Activated naive CD4-positive, alpha-beta T cell treated with anti-CD3 and anti-CD28 coated beads, Interleukin-2, amount 10 ng/mL, durations not matched to agents 7 days and 5 days (primary cell): Measurements from ENCODE around the gene CRIP1.

Source experiments
- CTCF ChIA-PET: fragments of 350-600 bp; sonication (Branson Sonifier 250); formaldehyde crosslinking; loops from one replicate; lab custom pipeline; 2021; ENCODE audit warnings: antibody characterized with exemption; lab: Charles Lee
- DNase-seq: peaks from one replicate; pipeline ENCODE4 v3.0.0-alpha.2; 2020
- H3K27ac Mint-ChIP-seq: one replicate; pipeline ENCODE4 v1.8.0; 2021; ENCODE audit warnings: mild to moderate bottlenecking, moderate library complexity, mixed read lengths
- H3K27me3 Mint-ChIP-seq: one replicate; pipeline ENCODE4 v1.8.0; 2021; ENCODE audit warnings: mild to moderate bottlenecking, mixed read lengths
- H3K36me3 Mint-ChIP-seq: one replicate; pipeline ENCODE4 v1.8.0; 2021; ENCODE audit warnings: mixed read lengths
- H3K4me1 Mint-ChIP-seq: one replicate; pipeline ENCODE4 v1.8.0; 2021; ENCODE audit warnings: mixed read lengths
- H3K4me3 Mint-ChIP-seq: one replicate; pipeline ENCODE4 v1.8.0; 2021; ENCODE audit warnings: mild to moderate bottlenecking, moderate library complexity, mixed read lengths
- H3K9me3 Mint-ChIP-seq: one replicate; pipeline ENCODE4 v1.8.0; 2021; ENCODE audit warnings: mixed read lengths

The CRIP1 gene, protein sequence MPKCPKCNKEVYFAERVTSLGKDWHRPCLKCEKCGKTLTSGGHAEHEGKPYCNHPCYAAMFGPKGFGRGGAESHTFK

DNA sequence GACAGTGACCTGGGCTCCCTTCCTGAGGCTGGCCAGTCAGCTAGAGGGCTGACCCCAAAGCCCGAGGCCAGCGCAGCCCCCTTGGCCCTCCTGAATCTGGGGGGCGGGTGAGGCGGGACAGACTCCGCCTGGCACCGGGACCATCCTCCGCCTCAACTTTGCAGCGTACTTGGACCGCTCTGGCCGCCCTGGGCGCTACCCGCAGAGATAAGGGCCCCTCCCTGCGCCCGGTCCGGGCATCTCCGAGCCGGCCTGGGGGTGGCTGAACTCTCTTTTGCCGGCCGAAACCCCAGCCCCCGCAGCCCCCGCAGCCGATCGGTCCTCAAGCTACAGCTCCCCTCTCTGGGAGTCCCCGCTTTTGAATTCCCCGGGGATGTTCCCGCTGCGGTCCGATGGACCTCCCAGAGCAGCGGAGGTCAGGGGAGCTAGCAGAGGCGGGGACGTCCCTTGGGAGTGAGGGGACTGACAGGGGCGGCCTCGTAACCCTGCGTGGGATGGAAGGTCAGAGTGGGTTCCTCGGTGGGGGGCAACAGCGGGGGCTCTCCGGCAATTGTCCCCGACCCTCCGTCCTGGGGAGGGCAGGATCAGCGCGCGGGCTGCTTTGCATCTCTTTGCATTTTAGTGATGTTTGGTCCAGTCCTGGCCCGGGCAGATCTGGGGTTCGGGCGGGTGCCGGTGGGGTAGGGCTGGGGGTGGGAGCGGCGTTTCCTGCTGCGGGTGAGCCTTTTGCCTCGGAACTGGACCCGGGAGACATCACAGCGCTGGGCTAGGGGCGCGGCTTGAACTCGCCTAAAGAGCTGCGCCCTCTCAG, at the start of gene CRIP1:
Gene CRIP1 (plus strand): TSS at position 724 of the 811 bp plus-strand sequence. CDS start 374 bp downstream, outside the sequence.
- Mint-ChIP-seq H3K4me1 (peaks cover 55% of the 10 kb centered on the region), H3K4me3 (peak within 1 kb of the TSS; percentile 90), H3K36me3 (peaks cover 7% of the 10 kb centered on the region), H3K27ac (peak within 1 kb of the TSS; percentile 89), H3K9me3 (no peaks in the 10 kb centered on the region), H3K27me3 (peaks cover 35% of the 10 kb centered on the region)
- CTCF ChIA-PET, result interaction anchor here (0.6 to 1.4 kb wide), 2 partner anchors 21 to 46 kb away, joined by 4 read pairs; no protein-coding TSS in a partner anchor
- no peak for DNase-seq

DNA sequence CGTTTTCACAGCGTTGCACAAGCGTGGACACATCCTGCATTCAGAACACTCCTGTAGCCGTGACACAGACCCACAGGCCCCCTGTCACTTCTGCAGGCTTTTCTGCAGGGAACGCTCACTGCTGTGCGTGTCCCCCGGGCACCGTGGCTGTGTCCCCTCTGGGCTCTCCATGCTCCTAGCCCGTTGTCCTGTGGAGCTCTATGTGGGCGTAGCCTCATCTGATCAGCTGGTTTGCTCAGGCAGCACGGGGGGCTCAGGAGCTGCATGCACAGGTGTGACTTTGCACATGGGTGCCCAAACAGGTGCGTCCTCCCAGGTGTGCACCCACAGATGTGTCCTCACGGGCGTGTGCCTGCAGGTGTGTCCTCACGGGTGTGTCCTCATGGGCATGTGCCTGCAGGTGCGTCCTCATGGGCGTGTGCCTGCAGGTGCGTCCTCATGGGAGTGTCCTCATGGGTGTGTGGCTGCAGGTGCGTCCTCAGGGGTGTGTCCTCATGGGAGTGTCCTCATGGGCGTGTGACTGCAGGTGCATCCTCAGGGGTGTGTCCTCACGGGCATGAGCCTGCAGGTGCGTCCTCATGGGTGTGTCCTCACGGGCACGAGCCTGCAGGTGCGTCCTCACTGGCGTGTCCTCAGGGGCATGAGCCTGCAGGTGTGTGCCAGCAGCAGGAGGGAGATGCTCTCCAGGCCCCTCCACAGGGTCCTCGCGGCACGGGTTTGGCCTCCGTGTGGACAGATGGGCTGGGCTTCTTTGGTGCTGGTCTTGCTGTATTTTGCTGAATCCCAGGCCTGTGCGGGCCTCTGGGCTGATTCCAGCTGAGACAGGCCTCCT, 49.6 kb upstream of the CRIP1 start:
- no peak overlapping the region for H3K4me3 Mint-ChIP-seq
- H3K9me3 Mint-ChIP-seq, result no peaks in the 10 kb centered on the region
- peaks cover 8% of the 10 kb centered on the region for H3K36me3 Mint-ChIP-seq
- no peak for DNase-seq
- peaks cover 4% of the 10 kb centered on the region for H3K4me1 Mint-ChIP-seq
- H3K27me3 Mint-ChIP-seq, result no peaks in the 10 kb centered on the region
- no peak overlapping the region for H3K27ac Mint-ChIP-seq
- CTCF ChIA-PET, result interaction anchor here (0.6 kb wide), 1 partner anchor 18 kb away, joined by 3 read pairs; no protein-coding TSS in a partner anchor

DNA sequence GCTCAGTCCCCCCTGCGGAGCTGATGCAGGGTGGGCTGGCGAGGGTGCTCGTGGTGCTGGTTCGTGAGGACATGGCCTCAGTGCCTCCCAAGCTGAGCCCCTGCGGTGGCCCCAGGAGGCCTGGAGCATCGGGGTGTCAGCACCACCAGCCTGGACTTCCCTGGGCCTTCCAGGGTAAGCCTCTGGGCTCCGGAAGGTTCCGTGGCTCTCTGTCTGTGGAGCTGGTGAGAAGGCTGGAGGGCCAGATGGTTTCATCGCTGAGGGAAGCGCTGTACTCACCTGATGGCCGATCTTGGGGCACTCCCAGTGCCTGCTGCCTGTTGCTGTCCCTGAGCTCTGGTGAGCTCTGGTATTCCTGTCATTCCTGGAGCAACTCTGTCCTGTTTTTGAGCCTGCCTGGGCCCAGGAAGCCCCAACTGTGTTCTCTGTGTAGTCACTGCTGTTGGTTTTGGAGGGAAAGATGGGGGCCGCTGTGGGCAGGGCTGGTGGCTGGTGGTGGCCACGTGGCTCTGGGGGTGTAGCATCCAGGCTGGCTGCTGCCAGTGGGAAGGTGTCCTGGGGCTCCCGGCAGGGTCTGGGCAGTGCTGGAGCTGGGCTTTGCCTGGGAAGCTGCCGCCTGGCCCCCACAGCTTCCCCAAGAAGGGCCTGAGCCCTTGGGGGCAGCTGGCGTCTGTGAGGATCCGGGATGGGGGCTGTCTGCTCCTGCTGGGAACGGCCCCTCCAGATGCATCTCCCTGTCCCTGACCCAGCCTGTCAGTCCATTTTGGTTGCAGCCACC, 48.8 kb upstream of the CRIP1 start:
- no peak overlapping the region for H3K4me3 Mint-ChIP-seq
- peaks cover 4% of the 10 kb centered on the region for H3K4me1 Mint-ChIP-seq
- DNase-seq, result no peak
- H3K9me3 Mint-ChIP-seq, result no peaks in the 10 kb centered on the region
- no peak overlapping the region for H3K27ac Mint-ChIP-seq
- H3K27me3 Mint-ChIP-seq, result no peaks in the 10 kb centered on the region
- CTCF ChIA-PET, result no interaction called here
- peaks cover 10% of the 10 kb centered on the region for H3K36me3 Mint-ChIP-seq

DNA sequence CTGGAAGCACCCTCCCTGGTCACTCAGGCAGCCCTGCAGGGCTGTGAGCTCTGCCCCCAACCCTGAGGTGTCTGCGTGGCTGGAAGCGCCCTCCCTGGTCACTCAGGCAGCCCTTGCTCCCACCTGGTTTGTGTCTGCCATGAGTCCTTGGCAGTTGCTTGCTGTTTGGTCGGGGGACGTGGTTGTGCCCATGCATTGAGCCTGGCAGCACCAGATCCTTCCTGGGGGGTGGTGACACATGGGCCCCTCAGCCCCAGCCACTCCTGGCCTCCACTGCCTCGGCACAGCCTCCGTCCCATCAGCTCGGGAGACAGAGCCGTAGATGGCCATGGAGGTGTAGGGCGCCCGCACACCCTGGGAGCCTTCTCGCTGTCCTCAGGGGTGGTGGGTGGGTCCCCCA, 47.5 kb upstream of the CRIP1 start:
- no peak for DNase-seq
- Mint-ChIP-seq H3K27me3 (no peaks in the 10 kb centered on the region), H3K4me3 (no peak overlapping the region), H3K9me3 (no peaks in the 10 kb centered on the region), H3K27ac (no peak overlapping the region), H3K36me3 (peaks cover 14% of the 10 kb centered on the region), H3K4me1 (peaks cover 4% of the 10 kb centered on the region)
- CTCF ChIA-PET, result no interaction called here

DNA sequence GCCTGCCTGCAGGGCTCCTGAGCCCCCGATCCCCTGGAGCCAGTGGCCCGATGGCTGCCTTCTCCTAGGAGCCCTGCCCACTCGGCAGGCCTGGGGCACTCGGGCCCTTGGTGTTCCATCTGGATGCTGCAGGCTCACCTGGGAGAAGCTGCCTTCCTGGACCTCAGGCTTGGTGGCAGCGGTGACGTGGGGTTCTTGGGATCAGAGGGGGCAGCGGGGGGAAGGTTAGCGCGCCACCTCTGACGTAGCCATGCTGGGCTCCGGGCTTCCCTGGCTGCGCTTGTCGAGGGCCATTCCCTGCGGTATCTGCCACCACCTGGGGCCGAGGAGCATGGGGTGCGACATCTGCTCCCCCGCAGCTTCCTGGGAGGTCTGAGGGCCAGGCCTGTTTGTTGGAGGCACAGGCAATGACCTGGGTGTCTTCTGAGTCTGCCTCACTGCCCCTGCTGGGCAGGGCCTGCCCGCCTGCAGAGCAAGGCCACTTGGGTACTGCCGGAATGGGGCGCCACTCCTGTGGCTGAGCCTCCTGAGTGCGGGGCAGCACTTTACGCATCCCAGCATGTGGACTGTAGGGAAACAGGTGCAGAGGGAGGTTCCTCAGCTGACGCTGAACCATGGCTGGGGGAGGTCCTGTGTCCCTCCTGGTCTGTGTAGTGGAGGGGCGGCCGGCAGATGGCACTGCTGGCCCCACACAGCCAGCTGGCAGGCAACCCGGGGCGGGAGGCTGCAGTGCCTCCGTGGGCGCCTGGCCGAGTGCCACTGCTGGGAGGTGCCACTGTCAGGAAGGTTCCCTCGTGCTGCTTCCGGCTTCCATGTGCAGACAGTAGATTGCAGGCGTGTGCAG, 46.8 kb upstream of the CRIP1 start:
- Mint-ChIP-seq H3K4me1 (peaks cover 1% of the 10 kb centered on the region), H3K9me3 (no peaks in the 10 kb centered on the region), H3K27me3 (no peaks in the 10 kb centered on the region), H3K27ac (no peak overlapping the region), H3K4me3 (no peak overlapping the region), H3K36me3 (peaks cover 13% of the 10 kb centered on the region)
- DNase-seq, result no peak
- CTCF ChIA-PET, result no interaction called here

DNA sequence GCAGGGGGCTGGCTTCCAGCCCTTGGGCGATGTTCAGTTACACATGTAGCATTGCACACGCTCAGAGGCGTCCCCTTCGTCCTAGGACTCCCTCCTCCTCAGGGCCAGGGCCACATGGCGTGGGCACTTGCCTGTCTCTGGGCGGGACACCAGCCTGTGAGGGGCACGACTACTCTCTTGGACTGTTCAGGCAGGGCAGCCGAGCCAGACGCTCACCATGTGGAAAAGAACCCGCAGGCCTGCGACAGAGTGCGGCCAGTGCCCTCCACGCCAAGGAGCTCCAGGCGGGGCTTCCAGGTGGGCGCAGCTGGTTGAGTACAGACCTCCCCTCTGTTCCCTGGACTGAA, 46.2 kb upstream of the CRIP1 start:
- CTCF ChIA-PET, result no interaction called here
- no peak overlapping the region for H3K27ac Mint-ChIP-seq
- H3K4me3 Mint-ChIP-seq, result no peak overlapping the region

DNA sequence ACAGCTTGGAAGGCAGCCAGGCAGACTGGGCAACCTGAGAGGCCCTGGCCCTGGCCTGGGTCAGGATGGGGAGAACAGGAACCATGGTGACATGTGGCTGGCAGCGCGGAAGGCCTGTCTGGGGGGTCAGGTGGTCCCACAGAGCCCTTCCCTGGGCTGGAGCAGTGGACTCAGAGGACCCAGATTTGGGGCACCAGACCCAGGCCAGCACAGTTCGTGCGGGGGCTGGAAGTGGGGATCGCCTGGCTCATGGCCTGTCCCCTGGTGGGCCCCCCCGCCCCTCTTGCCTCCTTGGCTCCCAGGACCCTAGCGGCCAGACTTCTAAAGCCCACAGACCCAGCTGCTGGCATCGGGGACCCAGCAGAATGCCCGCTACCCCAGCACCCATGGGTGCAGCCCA, 45.7 kb upstream of the CRIP1 start:
- CTCF ChIA-PET, result no interaction called here
- Mint-ChIP-seq H3K27ac (no peak overlapping the region), H3K4me3 (no peak overlapping the region), H3K4me1 (no peaks in the 10 kb centered on the region), H3K27me3 (no peaks in the 10 kb centered on the region), H3K36me3 (peaks cover 9% of the 10 kb centered on the region), H3K9me3 (no peaks in the 10 kb centered on the region)
- DNase-seq, result no peak

More for the DNA sequence above, 46.2 kb upstream of the CRIP1 start:
- H3K9me3 Mint-ChIP-seq, result no peaks in the 10 kb centered on the region
- no peaks in the 10 kb centered on the region for H3K4me1 Mint-ChIP-seq
- H3K27me3 Mint-ChIP-seq, result no peaks in the 10 kb centered on the region
- DNase-seq, result no peak
- H3K36me3 Mint-ChIP-seq, result peaks cover 12% of the 10 kb centered on the region

DNA sequence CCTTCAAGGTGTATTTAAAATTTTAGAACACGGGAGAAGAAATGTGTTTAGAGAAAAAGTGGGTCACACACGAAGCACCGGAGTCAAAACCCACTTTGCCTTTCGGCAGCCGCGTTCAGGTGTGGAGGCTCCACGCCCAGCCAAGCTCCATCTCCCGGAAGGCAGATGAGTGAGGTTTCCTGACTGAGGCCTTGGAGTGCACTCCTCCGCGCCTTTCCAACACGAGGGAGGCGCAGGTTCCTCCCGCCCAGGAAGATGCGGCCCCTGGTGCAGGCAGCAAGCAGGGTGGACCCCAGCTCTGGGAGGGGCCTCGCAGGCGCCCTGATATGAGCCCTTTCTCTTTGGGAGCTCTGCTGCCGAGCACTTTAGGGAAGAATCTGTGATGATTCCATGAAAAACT, 44.6 kb upstream of the CRIP1 start:
- CTCF ChIA-PET, result no interaction called here
- Mint-ChIP-seq H3K27ac (no peak overlapping the region), H3K9me3 (no peaks in the 10 kb centered on the region), H3K4me1 (no peaks in the 10 kb centered on the region), H3K4me3 (no peak overlapping the region), H3K36me3 (peaks cover 9% of the 10 kb centered on the region), H3K27me3 (no peaks in the 10 kb centered on the region)
- no peak for DNase-seq

DNA sequence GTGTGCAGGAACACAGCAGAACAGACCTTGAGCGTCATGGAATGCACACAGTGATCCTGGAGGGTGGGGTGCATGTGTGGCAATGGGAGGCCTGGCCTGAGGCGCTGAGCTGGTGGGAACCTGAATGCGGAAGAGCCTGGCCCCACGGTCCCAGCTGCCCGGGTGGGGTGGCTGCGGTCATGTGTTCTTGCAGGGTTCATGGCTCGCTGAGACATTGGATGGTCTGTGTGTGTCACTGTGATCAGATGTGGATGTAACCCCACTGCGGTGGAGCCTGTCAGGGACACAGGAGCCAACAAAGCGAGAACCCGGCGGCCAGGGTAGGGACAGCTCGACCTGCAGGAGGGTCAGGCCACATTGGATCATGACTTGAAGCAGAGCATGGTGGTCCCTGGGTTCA, 43.9 kb upstream of the CRIP1 start:
- no peak overlapping the region for H3K27ac Mint-ChIP-seq
- H3K36me3 Mint-ChIP-seq, result peaks cover 9% of the 10 kb centered on the region
- H3K4me3 Mint-ChIP-seq, result no peak overlapping the region
- no peak for DNase-seq
- H3K9me3 Mint-ChIP-seq, result no peaks in the 10 kb centered on the region
- H3K27me3 Mint-ChIP-seq, result no peaks in the 10 kb centered on the region
- CTCF ChIA-PET, result no interaction called here
- no peaks in the 10 kb centered on the region for H3K4me1 Mint-ChIP-seq

DNA sequence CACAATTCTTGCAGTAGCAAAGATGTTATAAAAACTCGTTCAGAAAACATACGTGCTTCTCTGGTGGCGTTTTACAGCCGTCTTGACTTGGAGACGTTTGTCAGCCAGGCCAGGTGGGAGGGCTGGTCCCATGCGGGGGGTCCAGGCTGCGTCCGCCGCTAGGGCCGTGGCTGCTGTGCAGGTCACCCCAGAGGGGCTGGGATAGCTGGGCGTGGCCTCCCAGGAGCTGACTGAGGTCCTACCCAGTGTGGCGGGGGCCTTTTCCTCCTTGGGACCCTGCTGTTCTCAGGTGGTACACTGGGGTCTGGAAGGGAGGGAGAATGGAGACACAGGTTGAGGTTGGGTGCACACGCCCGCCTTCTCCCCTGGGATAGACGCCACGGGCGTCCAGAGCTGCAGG, 41.8 kb upstream of the CRIP1 start:
- H3K27ac Mint-ChIP-seq, result no peak overlapping the region
- CTCF ChIA-PET, result no interaction called here

DNA sequence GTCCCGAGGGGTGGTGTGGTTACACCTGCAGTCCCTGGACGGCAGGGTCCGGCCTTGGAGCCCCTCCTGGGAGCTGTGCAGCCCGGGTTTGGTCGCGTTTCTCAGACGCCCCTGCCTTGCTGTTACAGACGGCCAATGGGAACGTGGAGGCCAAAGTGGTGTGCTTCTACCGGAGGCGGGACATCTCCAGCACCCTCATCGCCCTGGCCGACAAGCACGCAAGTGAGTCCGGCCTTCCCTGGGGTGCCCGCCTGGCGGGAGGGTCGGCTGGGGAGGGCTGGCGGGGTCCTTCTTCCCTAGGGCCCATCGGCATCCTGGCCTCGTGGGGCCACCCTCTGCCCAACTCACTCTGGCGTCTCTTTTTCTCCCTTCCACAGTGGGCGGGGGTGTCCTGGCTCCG, 41.4 kb upstream of the CRIP1 start:
- no peak overlapping the region for H3K4me3 Mint-ChIP-seq
- no peaks in the 10 kb centered on the region for H3K4me1 Mint-ChIP-seq
- H3K27me3 Mint-ChIP-seq, result no peaks in the 10 kb centered on the region
- CTCF ChIA-PET, result no interaction called here
- DNase-seq, result no peak
- peaks cover 9% of the 10 kb centered on the region for H3K36me3 Mint-ChIP-seq
- H3K27ac Mint-ChIP-seq, result no peak overlapping the region
- H3K9me3 Mint-ChIP-seq, result no peaks in the 10 kb centered on the region

More for the DNA sequence above, 41.8 kb upstream of the CRIP1 start:
- H3K27me3 Mint-ChIP-seq, result no peaks in the 10 kb centered on the region
- H3K36me3 Mint-ChIP-seq, result peaks cover 9% of the 10 kb centered on the region
- no peak overlapping the region for H3K4me3 Mint-ChIP-seq
- H3K9me3 Mint-ChIP-seq, result no peaks in the 10 kb centered on the region
- DNase-seq, result no peak
- no peaks in the 10 kb centered on the region for H3K4me1 Mint-ChIP-seq

DNA sequence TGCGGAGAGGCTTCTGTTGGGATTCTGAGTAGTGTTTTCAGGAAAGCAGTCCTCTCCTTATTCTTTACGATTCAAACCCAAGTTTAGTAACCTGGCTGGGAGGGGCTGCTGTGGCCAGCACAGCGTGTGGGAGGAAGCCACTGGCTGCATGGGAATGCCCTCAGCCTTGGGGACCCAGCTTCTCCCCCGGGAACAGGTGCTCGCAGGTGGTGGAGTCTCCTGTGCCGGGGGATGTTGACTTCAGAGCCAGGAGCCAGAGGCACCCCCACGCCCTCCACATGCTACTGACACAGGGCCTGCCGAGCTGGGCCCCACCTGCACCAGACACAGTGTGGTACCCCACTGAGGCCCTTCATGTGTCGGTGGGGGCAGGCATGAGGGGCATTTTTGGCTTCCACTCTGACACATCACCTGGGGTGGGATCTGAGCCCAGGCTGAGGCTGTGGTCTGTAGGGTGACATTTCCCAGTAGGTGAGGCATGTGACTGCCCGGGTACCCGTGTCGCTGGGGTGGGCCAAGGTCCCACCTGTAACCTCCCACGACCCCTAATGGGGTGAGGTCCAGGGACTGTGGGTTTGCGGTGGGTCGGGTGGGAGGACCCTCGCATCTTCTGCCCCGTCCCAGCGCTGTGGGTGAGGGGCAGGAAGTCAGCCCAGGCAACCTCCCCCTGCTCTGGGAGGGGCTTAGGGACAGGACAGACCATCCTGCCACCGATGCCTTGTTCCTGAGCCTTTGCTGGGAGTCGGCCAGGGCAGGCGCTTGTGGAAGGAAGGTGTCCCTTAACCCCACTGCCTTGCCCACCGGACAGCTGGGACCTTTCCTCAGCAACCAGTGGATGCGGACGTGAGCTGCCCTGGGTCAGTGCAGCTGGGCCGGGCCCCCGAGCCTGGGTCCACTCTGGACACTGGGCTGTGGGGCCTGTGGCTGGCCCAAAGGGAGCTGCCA, 40.5 kb upstream of the CRIP1 start:
- DNase-seq, result no peak
- no peaks in the 10 kb centered on the region for H3K27me3 Mint-ChIP-seq
- H3K36me3 Mint-ChIP-seq, result peaks cover 9% of the 10 kb centered on the region
- H3K4me1 Mint-ChIP-seq, result no peaks in the 10 kb centered on the region
- CTCF ChIA-PET, result interaction anchor here (1.5 kb wide), 1 partner anchor 75 kb away, joined by 3 read pairs; no protein-coding TSS in a partner anchor
- H3K4me3 Mint-ChIP-seq, result no peak overlapping the region
- no peaks in the 10 kb centered on the region for H3K9me3 Mint-ChIP-seq
- H3K27ac Mint-ChIP-seq, result no peak overlapping the region
